Epithelial cell of esophagus (primary cell): ENCODE measurements around the gene DLL4.
A peak's percentile ranks its signal among the peaks of the same experiment; 100 is the strongest.

Experiments
- DNase-seq: peaks from one replicate; pipeline ENCODE4 v3.0.0; 2010; ENCODE audit warnings: low read depth
- H3K4me3 ChIP-seq: 2 replicates; pipeline ENCODE4 v1.5.1; 2011; ENCODE audit warnings: mild to moderate bottlenecking, low read length, control low read depth
- TF ChIP-seq, protein P1 (sequence below): IDR thresholded peaks from 2 replicates; pipeline ENCODE4 v1.5.1; 2011; ENCODE audit warnings: low read depth, mild to moderate bottlenecking, low read length, control low read depth, inconsistent platforms; ENCODE audit not compliant: insufficient read depth; ENCODE audit errors: missing control alignments

Gene DLL4

DNA sequence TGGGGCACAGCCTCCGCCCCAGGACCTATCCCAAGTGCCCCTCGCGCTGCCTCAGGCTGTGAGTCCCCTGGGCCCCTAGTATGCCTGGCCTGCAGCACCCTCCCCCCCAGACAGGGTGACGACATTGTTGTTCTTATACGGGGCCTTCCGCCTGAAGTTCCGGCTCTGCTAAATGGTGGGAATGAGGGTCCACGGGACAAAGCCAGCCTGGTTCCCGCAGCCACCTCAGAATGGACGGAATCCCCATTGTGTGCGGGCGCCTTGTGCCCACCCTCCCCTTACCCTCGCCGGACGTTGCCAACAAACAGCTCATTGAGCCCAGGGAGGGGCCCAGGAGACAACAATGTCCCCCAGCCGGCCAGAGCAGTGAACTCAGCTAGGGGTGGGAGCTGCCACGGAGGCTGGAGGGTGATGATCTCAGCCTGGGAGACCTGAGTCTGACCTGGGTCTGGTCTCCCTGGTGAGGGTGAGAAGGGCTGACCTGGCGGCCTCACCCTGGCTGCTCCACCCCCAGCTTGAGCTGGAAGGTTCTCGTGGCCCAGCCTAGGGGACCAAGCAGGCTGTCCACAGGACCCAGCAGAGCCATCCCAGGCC, 10.2 kb upstream of the DLL4 start:
- DNase-seq: no peak
- TF ChIP-seq, protein P1, sequence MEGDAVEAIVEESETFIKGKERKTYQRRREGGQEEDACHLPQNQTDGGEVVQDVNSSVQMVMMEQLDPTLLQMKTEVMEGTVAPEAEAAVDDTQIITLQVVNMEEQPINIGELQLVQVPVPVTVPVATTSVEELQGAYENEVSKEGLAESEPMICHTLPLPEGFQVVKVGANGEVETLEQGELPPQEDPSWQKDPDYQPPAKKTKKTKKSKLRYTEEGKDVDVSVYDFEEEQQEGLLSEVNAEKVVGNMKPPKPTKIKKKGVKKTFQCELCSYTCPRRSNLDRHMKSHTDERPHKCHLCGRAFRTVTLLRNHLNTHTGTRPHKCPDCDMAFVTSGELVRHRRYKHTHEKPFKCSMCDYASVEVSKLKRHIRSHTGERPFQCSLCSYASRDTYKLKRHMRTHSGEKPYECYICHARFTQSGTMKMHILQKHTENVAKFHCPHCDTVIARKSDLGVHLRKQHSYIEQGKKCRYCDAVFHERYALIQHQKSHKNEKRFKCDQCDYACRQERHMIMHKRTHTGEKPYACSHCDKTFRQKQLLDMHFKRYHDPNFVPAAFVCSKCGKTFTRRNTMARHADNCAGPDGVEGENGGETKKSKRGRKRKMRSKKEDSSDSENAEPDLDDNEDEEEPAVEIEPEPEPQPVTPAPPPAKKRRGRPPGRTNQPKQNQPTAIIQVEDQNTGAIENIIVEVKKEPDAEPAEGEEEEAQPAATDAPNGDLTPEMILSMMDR: no peak
- H3K4me3 ChIP-seq: no peak overlapping the region

DNA sequence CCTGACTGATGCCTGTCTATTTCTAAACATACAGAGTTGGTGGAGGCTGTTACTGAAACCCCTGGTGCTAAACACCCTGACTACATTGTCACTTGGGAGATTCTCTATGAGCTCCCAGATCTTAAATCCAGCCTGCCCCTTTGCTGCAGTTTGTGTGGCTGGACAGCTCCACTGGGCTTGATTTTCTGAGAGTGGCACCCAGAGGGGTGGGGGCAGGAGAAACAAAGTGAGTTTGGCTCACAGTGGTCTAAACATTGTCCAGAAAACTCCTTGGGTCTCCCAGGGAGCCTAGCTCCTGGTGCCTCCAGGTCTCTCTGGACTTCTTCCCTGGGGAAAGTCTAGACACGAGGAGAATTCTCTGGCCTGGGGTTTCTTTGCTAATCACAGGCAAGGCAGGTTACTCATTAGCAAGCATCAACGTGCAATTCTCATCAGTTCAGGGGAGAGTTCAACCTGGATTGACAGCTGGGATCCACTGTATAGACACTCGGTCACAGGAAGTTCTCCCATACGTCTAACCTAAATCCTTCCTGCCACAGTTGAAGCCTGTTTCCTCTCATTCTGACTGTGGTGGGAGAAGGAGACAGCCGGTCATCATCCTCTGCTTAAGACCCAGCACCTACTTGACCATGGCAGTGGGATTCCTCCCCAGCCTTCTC, 7.1 kb upstream of the DLL4 start:
- peak; percentile 69 for DNase-seq
- TF ChIP-seq, protein P1: no peak
- H3K4me3 ChIP-seq: no peak overlapping the region

DNA sequence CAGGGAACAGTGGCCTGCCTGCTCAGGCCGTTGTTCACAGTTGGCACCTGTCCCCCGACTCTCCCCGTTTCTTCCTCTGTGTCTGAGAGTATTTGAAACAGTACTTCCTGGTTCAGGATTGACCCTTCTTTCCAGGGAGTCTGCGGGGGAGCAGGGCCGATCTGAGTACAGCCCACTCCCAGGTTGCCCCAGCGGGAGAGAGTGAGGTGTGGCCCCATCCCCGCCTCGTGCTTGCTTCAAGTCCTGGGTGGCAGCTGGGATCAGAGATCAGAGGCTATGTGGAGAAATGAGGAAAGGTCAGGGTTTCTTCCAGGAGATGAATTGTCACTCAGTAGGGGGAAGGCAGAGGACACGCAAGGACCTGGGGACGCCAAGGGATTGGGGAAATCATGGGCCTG, 6.5 kb upstream of the DLL4 start:
- DNase-seq: no peak
- TF ChIP-seq, protein P1: no peak
- no peak overlapping the region for H3K4me3 ChIP-seq

DNA sequence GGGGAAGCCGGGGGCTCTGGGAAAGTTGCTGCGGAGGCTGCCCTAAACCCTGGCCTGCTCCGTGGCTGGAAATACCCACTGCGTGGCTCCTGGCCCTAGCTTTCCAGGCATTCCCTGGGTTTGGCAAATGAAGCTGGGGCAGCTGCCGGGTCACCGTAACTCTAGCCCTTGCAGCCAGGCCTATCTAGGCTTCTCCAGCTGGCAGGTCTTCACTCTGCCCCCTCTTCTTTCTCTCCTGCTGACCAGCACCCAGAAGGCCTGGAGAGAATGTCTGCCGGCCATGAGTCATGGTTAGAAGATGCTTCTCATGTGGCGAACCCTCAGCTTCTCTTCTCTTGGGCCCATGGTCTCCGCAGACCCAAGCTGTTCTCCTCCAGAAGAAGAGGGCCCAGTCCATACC, 5.6 kb upstream of the DLL4 start:
- TF ChIP-seq, protein P1: no peak
- H3K4me3 ChIP-seq: no peak overlapping the region
- DNase-seq: no peak

DNA sequence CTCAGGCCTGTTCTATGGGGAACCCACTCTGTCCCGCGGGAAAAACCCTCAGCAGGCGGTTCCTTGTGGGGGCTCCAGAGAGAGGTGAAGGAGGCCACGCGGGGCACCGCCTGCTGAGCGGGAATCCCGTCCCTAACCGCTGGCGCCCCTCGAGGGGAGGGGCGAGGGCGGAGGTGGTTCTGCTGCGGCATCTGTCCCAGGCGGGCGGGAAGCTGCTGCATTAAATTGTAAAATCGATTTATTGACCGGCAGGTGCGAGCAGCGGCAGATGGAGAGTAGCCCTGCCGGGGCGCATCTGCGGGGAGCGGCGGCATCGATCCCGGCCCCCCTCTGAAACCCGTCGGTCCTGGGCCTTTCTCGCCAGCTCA, 3.7 kb upstream of the DLL4 start:
- TF ChIP-seq, protein P1: no peak
- no peak overlapping the region for H3K4me3 ChIP-seq

DNA sequence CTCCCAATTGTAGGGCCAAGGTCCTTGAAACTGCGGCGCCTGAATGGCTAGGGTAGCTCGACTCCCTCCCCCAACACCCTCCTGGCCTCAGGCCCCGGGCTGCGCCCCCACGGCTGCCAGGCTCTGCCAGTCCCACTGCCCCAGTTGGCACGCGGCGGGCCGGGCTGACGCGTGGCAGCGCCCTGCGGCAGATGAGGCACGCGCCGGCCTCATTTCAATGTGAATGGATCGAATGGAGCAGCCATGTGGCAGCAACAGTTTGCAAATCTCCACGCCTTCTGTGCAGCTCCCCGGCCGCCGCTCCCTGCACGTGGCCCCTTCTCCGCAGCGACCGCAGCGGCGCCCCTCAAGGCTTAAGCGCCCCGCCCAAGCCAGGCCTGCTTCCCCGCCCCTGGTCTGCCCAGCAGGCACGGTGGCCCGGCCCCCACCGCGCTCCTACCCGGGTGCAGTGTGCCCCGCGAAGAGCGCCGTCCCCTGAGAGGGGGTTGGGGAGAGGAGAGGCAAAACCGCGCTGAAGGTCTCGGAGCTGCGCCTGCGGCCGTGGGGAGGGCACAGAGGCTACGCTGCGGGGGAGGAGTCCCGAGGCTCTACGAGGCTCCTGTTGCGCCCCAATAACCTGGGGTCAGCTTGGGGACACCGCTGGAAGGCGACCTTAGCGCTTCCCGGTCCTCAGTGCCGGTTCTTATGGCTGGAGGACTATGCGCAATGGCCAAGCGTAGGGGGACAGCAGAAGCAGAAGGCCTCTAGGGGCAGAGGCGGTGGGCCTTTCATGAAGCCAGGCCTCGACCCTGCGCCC, 3.1 kb upstream of the DLL4 start:
- TF ChIP-seq, protein P1: no peak
- no peak overlapping the region for H3K4me3 ChIP-seq
- DNase-seq: peak; percentile 57

More for the DNA sequence above, 3.7 kb upstream of the DLL4 start:
- DNase-seq: no peak
